K562 (cell line): ENCODE measurements around the gene MICU2. TPM values are rescaled to one million over a fixed set of nuclear protein-coding genes. Genes with fewer than 3 reads are reported as not detected.

Experiments
- MGA ChIP-seq: fragments of 450-650 bp; IDR thresholded peaks from 2 replicates; pipeline ENCODE4 v1.6.1; 2016; ENCODE audit warnings: mild to moderate bottlenecking, moderate library complexity
- polyA plus RNA-seq, 8 experiments: library from polyadenylated mRNA; depleted of rRNA in 4 of 8; stranded (reverse) in 5 of 8; unstranded in 3 of 8; fragments of >200 nt; fragmentation: Nextera tagmentation in 2 of 8; fragmentation: Illumina TruSeq in 1 of 8; extraction: Ambion mirVana in 2 of 8; extraction: Trizol in 1 of 8; gene quantifications; 2 replicates each; pipeline versions ENCODE4 v1.2.1 to v1.2.3, GENCODE V29; 2011 to 2014; ENCODE audit warnings: inconsistent platforms in 1 of 8, missing spikeins in 1 of 8
- total RNA-seq, 7 experiments: library from RNA; depleted of rRNA in 6 of 7; stranded (reverse); fragments of >200 nt in 6 of 7; fragmentation: Illumina TruSeq in 2 of 7; extraction: Trizol in 2 of 7; gene quantifications; 2 replicates each; pipeline versions ENCODE4 v1.2.1 to v1.2.3, GENCODE V29; 2011 to 2021; ENCODE audit warnings: low replicate concordance in 1 of 7

The MICU2 gene
- total and polyA plus RNA-seq, 9 of the 15 experiments (the other 6 are each of a cell fraction or from before 2014, with no cell fraction given) = 9.1 to 41.8 (median 33.4) TPM

GRCh38 chr13:21636656-21637055 lies 32.7 kb upstream of the MICU2 start (continued):
- TF ChIP-seq MGA = no peak
- TF ChIP-seq, all 486 proteins: peak for 0
